Measurements from ENCODE around the gene FIBIN.

- TF ChIP-seq EZH2 (IDR thresholded peaks at IDR 0.05; ENCODE audit: borderline replicate concordance, low read depth, low read length, severe bottlenecking), result no peak
- no peak for TF ChIP-seq CTCF (IDR thresholded peaks at IDR 0.05; ENCODE audit: extremely low read depth in 1 of 2, insufficient read depth in 1 of 2, low read depth in 1 of 2, low read length in 2 of 2)
- no peak for TF ChIP-seq POLR2AphosphoS5 (IDR thresholded peaks at IDR 0.05; ENCODE audit: insufficient read depth, low read depth, low read length)
- no peak for TF ChIP-seq FOS (IDR thresholded peaks at IDR 0.05; ENCODE audit: borderline replicate concordance, insufficient read depth, low read length)
- no peak for TF ChIP-seq POLR2A (IDR thresholded peaks at IDR 0.05; ENCODE audit: low read depth, low read length)
- TF ChIP-seq MYC (IDR thresholded peaks at IDR 0.05; ENCODE audit: low read depth, low read length), result no peak
Observed at GRCh38 chr11:26971961-26972360, 22.0 kb upstream of the FIBIN start.

All from endothelial cell of umbilical vein (primary cell).